ENCODE measurements around the gene SHH. TPM values are rescaled to one million over a fixed set of nuclear protein-coding genes. Genes with fewer than 3 reads are reported as not detected.

Gene SHH
- total and polyA plus RNA-seq, 2 of the 4 experiments (the other 2 are of a cell fraction), result under 0.01 to 0.03 TPM

DNA sequence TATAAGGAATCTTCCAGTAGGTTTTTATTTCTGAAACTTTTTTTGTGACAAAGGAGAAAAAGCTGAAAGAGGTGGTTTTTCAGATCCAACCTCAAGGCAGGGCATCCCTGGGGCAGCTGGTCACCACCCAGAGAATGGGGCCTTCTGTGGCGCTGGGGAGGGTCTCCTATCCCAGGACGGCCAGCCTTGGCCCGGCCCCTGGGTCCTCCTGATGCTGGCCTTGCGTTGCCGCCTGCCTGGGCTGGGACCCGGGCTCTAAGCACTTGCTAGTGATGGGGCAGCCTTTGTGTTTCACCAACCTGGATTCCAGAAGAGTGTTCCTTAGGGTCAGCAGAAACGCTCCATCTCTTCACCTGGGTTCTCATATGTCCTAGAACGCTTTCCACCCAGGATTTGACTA lies 16.3 kb downstream of the SHH start:
- Histone ChIP-seq H3K36me3 (ENCODE audit: control insufficient read depth, insufficient read depth, low read length) (no peaks in the 10 kb centered on the region), H3K9me1 (ENCODE audit: insufficient read depth, low read length) (peaks cover 4% of the 10 kb centered on the region; the same call in 1 of the 2 replicates), H3K4me2 (ENCODE audit: low read depth, low read length) (no peak overlapping the region), H3K9ac (ENCODE audit: low read depth, low read length) (no peak overlapping the region), H4K20me1 (ENCODE audit: insufficient read depth, low read length) (no peaks in the 10 kb centered on the region), H3K27me3 (ENCODE audit: control insufficient read depth, insufficient read depth, low read length) (peaks cover 29% of the 10 kb centered on the region), H2BK15ac (ENCODE audit: low read depth, low read length) (no peak overlapping the region), H2AFZ (replicated peaks; ENCODE audit: low read length, poor library complexity) (no peak overlapping the region), H3K79me1 (ENCODE audit: low read depth in 1 of 2, low read length in 2 of 2) (no peaks in the 10 kb centered on the region), H3K18ac (ENCODE audit: low read depth, low read length) (no peak overlapping the region), H4K91ac (ENCODE audit: insufficient read depth, low read depth, low read length) (no peak overlapping the region), H3K23ac (ENCODE audit: low read depth, low read length) (no peak overlapping the region), H2AK9ac (replicated peaks; ENCODE audit: low read depth, low read length, poor library complexity) (no peak overlapping the region), H3K9me3 (ENCODE audit: control insufficient read depth, insufficient read depth, low read length) (no peaks in the 10 kb centered on the region), H3K56ac (ENCODE audit: extremely low read depth, insufficient read depth, low read length) (no peak overlapping the region), H3K27ac (ENCODE audit: insufficient read depth, low read length) (no peak overlapping the region), H3K14ac (replicated peaks; ENCODE audit: low read depth, low read length) (no peak overlapping the region), H2BK20ac (ENCODE audit: low read depth, low read length) (no peak overlapping the region), H4K8ac (ENCODE audit: low read depth in 2 of 2, low read length in 2 of 2) (no peak overlapping the region), H2BK120ac (ENCODE audit: low read depth, low read length) (no peak overlapping the region), H2AK5ac (ENCODE audit: low read depth, low read length) (no peak overlapping the region), H2BK5ac (ENCODE audit: low read depth, low read length, poor library complexity, severe bottlenecking) (no peak overlapping the region), H3K4ac (ENCODE audit: low read depth, low read length) (no peak overlapping the region), H4K5ac (ENCODE audit: low read depth, low read length) (no peak overlapping the region), H3K4me1 (ENCODE audit: control insufficient read depth, insufficient read depth, low read length) (peaks cover 2% of the 10 kb centered on the region; the same call in 1 of the 2 replicates), H3K4me3 (ENCODE audit: insufficient read depth, low read depth, low read length) (no peak overlapping the region)
- POLR2A ChIA-PET (ENCODE audit: unreplicated experiment), result no interaction called here
- 60% methylated on average over 2 of the region's 8 CpGs; no CpG with 5 or more reads in 1 of the 2 experiments for WGBS, 2 experiments (ENCODE audit: extremely low coverage in 2 of 2, insufficient read length in 1 of 2)
- TF ChIP-seq SMC3 (IDR thresholded peaks at IDR 0.05; ENCODE audit: low read depth, low read length), result no peak
- DNase-seq (no peak), ATAC-seq (ENCODE audit: low read depth) (no peak)
- dilution Hi-C loops (cut with HindIII; ENCODE audit: low sequenced_read_pairs, unreplicated experiment), result no loop called here
- in situ Hi-C loops (cut with MboI; ENCODE audit: low sequenced_read_pairs), result no loop called here
- intact Hi-C loops (cut with micrococcal nuclease), result loop anchor here (2.0 to 10.0 kb wide), 3 partner anchors 856 to 1339 kb away; partner anchors contain the start of gene UBE3C
- CTCF ChIA-PET, result no interaction called here
- no TSS peak for BruUV-seq (replicated peaks)
